Measurements from ENCODE around the gene ZNF175.

ZNF175 gene

GRCh38 chr19:51550848-51551672, 20.0 kb upstream of the ZNF175 start:
- DNase-seq (ENCODE audit: low read depth), result no peak

- no peak for DNase-seq (ENCODE audit: low read depth)
Observed at GRCh38 chr19:51551673-51552432, 19.2 kb upstream of the ZNF175 start.

- DNase-seq (ENCODE audit: low read depth), result no peak
Observed at GRCh38 chr19:51552608-51552995, 18.5 kb upstream of the ZNF175 start.

- no peak for DNase-seq (ENCODE audit: low read depth)
Observed at GRCh38 chr19:51552996-51553725, 17.9 kb upstream of the ZNF175 start.

- DNase-seq (ENCODE audit: low read depth), result no peak
Observed at GRCh38 chr19:51559240-51559639, 11.8 kb upstream of the ZNF175 start.

GRCh38 chr19:51560339-51560738, 10.7 kb upstream of the ZNF175 start:
- no peak for DNase-seq (ENCODE audit: low read depth)

DNA sequence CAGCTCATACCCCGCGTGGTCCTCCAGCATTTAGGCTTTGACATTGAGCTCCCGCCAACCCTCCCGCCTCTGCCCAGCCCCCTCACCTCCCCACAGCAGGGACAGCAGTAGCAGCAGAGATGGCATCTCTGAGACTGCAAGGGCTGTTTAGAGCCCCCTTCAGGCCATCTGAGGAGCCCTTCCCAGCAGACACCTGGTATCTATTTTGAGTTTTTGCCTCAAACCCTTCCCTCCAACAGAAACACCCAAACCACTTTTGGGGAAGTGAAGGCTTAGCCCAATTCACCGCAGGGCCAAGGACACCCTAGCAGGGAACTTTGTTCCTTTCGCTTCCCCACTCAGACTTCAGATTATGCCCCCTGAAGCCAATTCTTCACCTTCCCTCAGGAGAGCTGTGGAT, 6.3 kb upstream of the ZNF175 start:
- DNase-seq (ENCODE audit: low read depth), result no peak

GRCh38 chr19:51565583-51565982, 5.5 kb upstream of the ZNF175 start:
- DNase-seq (ENCODE audit: low read depth), result no peak

DNA sequence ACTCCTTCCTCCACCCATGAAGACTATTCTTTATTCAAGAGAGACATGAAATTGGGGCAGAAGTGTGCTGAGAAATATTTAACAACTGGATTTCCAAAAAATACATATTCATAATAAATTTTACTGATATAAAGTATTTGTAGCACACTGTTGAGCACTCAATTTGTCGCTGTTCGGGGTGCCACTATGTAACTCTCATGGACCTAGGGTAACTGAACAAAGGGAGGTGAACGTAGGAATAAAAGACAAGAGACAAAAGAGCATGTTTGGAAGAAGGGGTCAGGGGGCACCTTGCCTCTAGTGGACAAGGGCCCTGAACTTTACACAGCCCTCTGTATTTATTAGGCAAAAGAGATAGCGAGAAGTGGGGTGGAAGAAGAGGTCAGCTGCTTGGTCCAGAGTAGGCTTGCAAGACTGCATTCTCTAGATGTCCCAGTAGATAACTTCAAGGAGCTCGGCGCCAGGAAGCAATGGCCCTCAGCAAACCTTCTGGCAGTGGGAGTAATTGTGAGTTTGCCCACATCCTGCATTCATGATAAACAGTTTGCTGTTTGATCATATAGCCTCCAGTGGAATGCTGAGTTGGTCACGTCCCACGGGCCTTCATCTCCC, 4.5 kb upstream of the ZNF175 start:
- no peak for DNase-seq (ENCODE audit: low read depth)

- no peak for DNase-seq (ENCODE audit: low read depth)
Observed at GRCh38 chr19:51567583-51567982, 3.5 kb upstream of the ZNF175 start.

- DNase-seq (ENCODE audit: low read depth), result no peak
Observed at GRCh38 chr19:51568456-51568855, 2.6 kb upstream of the ZNF175 start.

DNA sequence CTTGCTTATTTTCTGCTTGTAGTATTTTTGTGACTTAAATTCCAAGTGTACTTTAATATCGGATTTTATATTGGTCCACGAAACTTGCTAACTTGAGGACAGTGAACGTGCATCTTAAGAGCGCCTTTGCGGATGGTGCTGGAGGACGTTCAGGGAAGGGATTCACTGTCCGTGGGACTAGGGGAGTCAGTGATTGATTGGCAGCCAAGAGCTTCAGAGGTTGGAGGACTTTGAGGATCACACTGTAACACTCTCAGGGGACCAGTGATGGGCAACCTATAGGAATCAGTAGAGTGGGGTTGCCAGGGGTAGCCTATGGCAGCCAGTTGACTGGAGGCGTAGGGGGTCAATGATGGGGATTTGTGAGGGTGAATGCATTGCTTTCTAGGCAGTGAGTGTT, 516 bp downstream of the ZNF175 start:
- no peak for DNase-seq (ENCODE audit: low read depth)

DNA sequence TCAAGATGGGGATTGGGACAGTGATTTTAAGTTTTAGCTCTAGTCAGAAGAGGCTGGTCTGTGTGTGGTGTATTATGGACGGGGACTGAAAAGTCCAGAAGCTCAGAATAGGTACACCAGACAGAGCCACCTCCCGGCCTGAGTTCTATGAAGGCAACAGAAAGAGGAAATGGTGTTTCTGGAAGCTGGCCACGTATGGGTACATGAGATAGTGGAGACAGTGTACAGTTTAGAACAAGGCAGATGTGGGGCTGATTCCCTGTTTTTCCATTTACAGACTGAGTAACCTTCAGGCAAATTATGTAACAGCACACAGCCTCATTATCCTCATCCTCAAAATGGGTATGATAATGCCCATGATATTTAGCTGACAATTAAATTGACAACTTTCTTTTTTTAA, 1.3 kb downstream of the ZNF175 start:
- no peak for DNase-seq (ENCODE audit: low read depth)

DNA sequence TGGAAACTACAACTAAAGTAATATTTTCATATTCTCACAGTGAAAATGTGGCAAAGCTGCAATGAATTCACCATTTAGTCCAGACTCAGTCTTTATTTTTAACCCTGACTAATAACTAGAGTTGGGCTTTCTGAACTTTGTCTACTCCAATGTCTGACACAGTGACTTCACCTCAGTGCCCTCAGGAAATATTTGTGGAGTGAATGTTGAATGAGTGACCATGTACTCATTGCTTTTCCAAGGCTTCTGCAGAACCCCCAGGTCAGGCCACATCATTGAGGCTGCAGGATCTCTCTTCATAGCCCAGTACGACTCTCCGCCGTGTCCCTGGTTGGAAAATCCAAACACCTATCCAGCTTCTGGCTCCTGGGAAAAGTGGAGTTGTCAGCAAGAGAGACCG, 1.8 kb downstream of the ZNF175 start:
- no peak for DNase-seq (ENCODE audit: low read depth)

DNA sequence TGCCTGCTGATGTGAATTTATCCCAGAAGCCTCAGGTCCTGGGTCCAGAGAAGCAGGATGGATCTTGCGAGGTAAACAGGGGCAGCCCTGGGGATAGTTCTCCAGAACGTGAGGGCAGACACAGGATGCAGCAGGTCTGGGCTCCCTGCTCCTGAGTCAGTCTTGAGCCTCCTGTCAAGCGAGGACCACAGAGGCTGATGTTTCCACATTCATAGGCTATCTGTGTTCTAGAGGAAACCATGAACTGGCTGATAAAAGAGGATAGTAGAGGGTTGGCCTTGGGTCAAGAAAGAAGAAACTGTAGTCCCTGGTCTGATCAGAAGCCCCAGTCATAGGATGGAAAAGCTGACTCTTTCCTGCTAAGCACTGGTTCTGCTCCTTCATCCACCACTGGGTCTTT, 2.2 kb downstream of the ZNF175 start:
- no peak for DNase-seq (ENCODE audit: low read depth)

- no peak for DNase-seq (ENCODE audit: low read depth)
Observed at GRCh38 chr19:51576850-51577249, 5.8 kb downstream of the ZNF175 start.

GRCh38 chr19:51586103-51586728, 15.1 kb downstream of the ZNF175 start:
- DNase-seq (ENCODE audit: low read depth), result no peak

DNA sequence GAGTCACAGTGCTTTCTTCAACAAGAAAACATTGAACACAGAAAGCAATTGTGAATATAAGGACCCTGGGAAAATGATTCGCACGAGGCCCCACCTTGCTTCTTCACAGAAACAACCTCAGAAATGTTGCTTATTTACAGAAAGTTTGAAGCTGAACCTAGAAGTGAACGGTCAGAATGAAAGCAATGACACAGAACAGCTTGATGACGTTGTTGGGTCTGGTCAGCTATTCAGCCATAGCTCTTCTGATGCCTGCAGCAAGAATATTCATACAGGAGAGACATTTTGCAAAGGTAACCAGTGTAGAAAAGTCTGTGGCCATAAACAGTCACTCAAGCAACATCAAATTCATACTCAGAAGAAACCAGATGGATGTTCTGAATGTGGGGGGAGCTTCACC, 15.7 kb downstream of the ZNF175 start:
- no peak for DNase-seq (ENCODE audit: low read depth)

DNA sequence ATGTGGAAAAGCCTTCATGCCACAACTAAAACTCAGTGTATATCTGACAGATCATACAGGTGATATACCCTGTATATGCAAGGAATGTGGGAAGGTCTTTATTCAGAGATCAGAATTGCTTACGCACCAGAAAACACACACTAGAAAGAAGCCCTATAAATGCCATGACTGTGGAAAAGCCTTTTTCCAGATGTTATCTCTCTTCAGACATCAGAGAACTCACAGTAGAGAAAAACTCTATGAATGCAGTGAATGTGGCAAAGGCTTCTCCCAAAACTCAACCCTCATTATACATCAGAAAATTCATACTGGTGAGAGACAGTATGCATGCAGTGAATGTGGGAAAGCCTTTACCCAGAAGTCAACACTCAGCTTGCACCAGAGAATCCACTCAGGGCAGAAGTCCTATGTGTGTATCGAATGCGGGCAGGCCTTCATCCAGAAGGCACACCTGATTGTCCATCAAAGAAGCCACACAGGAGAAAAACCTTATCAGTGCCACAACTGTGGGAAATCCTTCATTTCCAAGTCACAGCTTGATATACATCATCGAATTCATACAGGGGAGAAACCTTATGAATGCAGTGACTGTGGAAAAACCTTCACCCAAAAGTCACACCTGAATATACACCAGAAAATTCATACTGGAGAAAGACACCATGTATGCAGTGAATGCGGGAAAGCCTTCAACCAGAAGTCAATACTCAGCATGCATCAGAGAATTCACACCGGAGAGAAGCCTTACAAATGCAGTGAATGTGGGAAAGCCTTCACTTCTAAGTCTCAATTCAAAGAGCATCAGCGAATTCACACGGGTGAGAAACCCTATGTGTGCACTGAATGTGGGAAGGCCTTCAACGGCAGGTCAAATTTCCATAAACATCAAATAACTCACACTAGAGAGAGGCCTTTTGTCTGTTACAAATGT, 16.4 kb downstream of the ZNF175 start:
- DNase-seq (ENCODE audit: low read depth), result no peak

DNA sequence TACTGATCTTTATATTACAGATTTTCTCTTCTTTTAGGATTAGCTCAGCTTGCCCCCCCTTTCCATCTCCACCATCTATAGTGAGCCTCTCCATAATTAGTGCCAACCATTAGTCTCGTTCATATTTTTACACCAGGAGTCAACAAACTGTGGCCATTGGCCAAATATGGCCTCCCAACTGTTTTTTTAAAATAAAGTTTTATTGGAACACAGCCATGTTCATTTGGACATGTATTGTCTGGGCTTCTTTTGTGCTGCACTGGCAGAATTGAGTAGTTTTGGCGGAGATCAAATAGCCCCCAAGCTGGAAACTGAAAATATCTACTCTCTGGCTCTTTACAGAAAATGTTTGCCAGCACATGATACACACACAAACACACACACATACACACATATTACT, 18.4 kb downstream of the ZNF175 start:
- no peak for DNase-seq (ENCODE audit: low read depth)

- no peak for DNase-seq (ENCODE audit: low read depth)
Observed at GRCh38 chr19:51590441-51590840, 19.4 kb downstream of the ZNF175 start.

Data from activated gamma-delta T cell treated with anti-CD3 and anti-CD28 coated beads, Interleukin-2, amount 50 U/mL, for 16 hours (primary cell).